A673 (cell line): ENCODE measurements around the gene CDK2.
"Not testable (repeated sequence)": the region's sequence is repeated elsewhere in the genome, so short reads cannot be mapped to it uniquely, and the experiment has no call there.

ENCODE experiments used
- EZH2 ChIP-seq: fragments of 200-600 bp; sonication (generic); IDR thresholded peaks from 2 replicates; pipeline ENCODE4 v1.6.1; 2017; ENCODE audit warnings: borderline replicate concordance, low read depth, mild to moderate bottlenecking, mixed read lengths, antibody characterized with exemption, low read length; ENCODE audit not compliant: poor library complexity, severe bottlenecking
- TF ChIP-seq, protein P1 (sequence below): fragments of 300-800, 200-600 bp; sonication (generic); conservative IDR thresholded peaks from 2 replicates; pipeline ENCODE4 v1.5.1; 2017; ENCODE audit warnings: low read depth, mild to moderate bottlenecking, antibody characterized with exemption, low read length, moderate library complexity, mixed read lengths

DNA sequence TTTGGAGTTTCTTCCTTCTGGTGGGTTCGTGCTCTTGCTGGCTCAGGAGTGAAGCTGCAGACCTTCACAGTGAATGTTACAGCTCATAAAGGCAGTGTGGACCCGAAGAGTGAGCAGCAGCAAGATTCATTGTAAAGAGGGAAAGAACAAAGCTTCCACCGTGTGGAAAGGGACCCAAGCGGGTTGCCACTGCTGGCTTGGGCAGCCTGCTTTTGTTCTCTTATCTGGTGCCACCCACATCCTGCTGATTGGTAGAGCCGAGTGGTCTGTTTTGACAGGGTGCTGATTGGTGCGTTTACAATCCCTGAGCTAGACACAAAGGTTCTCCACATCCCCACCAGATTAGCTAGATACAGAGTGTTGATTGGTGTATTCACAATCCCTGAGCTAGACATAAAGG, 32.9 kb downstream of the CDK2 start:
- TF ChIP-seq, protein P1, sequence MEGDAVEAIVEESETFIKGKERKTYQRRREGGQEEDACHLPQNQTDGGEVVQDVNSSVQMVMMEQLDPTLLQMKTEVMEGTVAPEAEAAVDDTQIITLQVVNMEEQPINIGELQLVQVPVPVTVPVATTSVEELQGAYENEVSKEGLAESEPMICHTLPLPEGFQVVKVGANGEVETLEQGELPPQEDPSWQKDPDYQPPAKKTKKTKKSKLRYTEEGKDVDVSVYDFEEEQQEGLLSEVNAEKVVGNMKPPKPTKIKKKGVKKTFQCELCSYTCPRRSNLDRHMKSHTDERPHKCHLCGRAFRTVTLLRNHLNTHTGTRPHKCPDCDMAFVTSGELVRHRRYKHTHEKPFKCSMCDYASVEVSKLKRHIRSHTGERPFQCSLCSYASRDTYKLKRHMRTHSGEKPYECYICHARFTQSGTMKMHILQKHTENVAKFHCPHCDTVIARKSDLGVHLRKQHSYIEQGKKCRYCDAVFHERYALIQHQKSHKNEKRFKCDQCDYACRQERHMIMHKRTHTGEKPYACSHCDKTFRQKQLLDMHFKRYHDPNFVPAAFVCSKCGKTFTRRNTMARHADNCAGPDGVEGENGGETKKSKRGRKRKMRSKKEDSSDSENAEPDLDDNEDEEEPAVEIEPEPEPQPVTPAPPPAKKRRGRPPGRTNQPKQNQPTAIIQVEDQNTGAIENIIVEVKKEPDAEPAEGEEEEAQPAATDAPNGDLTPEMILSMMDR: not testable (repeated sequence)
- TF ChIP-seq EZH2: not testable (repeated sequence)
